ENCODE results near the gene THOC6. TPM values are rescaled to one million over a fixed set of nuclear protein-coding genes. Genes with fewer than 3 reads are reported as not detected.

Gene THOC6
- total RNA-seq, 1 donor from 2014 or later, result 68.0 TPM

- Mint-ChIP-seq H3K4me1 (no peaks in the 10 kb centered on the region), H3K27me3 (ENCODE audit: low read depth) (no peaks in the 10 kb centered on the region), H3K9me3 (no peaks in the 10 kb centered on the region), H3K36me3 (ENCODE audit: low read depth) (no peaks in the 10 kb centered on the region), H3K4me3 (no peak overlapping the region), H3K27ac (ENCODE audit: unreplicated experiment) (no peak overlapping the region)
- no peak for DNase-seq (ENCODE audit: low read depth, low spot score)
- no peak for TF ChIP-seq CTCF (conservative IDR thresholded peaks at IDR 0.05)
These were observed 31.3 kb upstream of the THOC6 start for GRCh38 chr16:2992383-2993081.

DNA sequence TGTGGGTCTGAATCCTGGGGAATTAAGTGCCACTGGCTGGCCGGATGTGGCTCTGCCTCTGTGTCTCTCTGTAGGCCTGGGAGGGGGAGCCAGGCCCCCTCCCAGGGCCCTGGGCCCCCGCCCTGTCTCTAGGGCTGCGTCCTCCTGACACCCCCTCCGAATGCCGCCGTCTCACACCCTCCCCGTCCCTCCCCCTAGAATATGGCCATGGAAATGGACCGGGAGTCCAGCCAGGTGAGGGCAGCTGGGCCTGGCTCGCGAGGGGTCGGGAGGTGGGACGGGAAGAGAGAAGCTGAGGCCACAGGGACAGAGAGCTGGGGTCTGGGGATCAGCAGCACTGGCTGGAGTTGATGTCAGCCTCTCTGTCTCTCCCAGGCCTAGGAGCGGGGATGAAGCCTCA is 27.5 kb upstream of the THOC6 start:
- TF ChIP-seq CTCF (conservative IDR thresholded peaks at IDR 0.05), result no peak
- DNase-seq (ENCODE audit: low read depth, low spot score), result no peak
- Mint-ChIP-seq H3K9me3 (no peaks in the 10 kb centered on the region), H3K36me3 (ENCODE audit: low read depth) (no peaks in the 10 kb centered on the region), H3K27me3 (ENCODE audit: low read depth) (peaks cover 9% of the 10 kb centered on the region), H3K4me3 (no peak overlapping the region), H3K4me1 (no peaks in the 10 kb centered on the region), H3K27ac (ENCODE audit: unreplicated experiment) (no peak overlapping the region)

DNA sequence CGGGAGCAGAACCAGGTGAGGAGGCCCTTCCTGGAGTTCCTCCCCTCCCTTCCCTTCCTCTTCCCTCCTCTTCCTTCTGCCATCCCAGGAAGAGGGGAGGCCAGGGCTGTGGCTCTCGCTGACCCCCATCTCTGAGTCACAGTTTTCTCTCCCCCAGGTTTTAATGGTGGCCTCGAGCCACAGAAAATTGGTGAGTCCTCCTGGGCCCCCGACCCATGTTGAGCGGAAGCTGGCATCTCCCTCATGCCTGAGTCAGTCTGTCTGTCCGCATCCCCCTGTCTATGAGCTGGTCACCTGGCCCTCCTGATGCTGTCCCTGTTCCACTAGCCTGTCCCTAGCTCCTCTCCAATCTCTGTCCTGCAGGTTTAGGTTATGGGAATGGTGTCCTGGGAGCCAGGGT is 23.9 kb upstream of the THOC6 start:
- no peaks in the 10 kb centered on the region for H3K4me1 Mint-ChIP-seq
- no peaks in the 10 kb centered on the region for H3K9me3 Mint-ChIP-seq
- TF ChIP-seq CTCF (conservative IDR thresholded peaks at IDR 0.05), result no peak
- H3K27me3 Mint-ChIP-seq (ENCODE audit: low read depth), result peaks cover 29% of the 10 kb centered on the region
- no peak overlapping the region for H3K4me3 Mint-ChIP-seq
- no peaks in the 10 kb centered on the region for H3K36me3 Mint-ChIP-seq (ENCODE audit: low read depth)
- H3K27ac Mint-ChIP-seq (ENCODE audit: unreplicated experiment), result no peak overlapping the region
- no peak for DNase-seq (ENCODE audit: low read depth, low spot score)

DNA sequence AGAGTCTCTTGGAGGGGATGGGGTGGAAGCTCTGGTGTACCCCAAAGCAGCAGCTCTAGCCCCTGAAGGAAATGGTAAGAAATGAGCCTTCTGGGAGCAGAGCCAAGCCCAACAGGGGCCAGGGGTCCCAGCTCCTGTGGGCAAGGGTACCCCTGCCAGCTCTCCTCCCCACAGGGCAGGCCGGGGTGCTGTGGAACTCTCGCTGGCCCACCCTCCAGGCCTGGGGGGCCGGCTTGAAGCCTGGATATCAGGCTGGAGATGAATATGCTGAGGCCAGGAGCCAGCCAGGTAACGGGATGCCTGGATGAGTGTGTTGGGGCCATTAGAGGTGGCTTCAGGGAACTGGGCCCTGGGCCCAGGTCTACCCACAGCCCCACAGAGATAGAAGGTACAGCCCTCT is 23.3 kb upstream of the THOC6 start:
- DNase-seq (ENCODE audit: low read depth, low spot score), result no peak
- H3K27ac Mint-ChIP-seq (ENCODE audit: unreplicated experiment), result no peak overlapping the region
- no peak for TF ChIP-seq CTCF (conservative IDR thresholded peaks at IDR 0.05)
- H3K9me3 Mint-ChIP-seq, result no peaks in the 10 kb centered on the region
- no peaks in the 10 kb centered on the region for H3K4me1 Mint-ChIP-seq
- peaks cover 35% of the 10 kb centered on the region for H3K27me3 Mint-ChIP-seq (ENCODE audit: low read depth)
- H3K4me3 Mint-ChIP-seq, result no peak overlapping the region
- H3K36me3 Mint-ChIP-seq (ENCODE audit: low read depth), result no peaks in the 10 kb centered on the region

- DNase-seq (ENCODE audit: low read depth, low spot score), result no peak
- Mint-ChIP-seq H3K9me3 (no peaks in the 10 kb centered on the region), H3K4me3 (peak overlapping the region; percentile 44), H3K27ac (ENCODE audit: unreplicated experiment) (no peak overlapping the region), H3K27me3 (ENCODE audit: low read depth) (peaks cover 43% of the 10 kb centered on the region), H3K36me3 (ENCODE audit: low read depth) (no peaks in the 10 kb centered on the region), H3K4me1 (no peaks in the 10 kb centered on the region)
- TF ChIP-seq CTCF (conservative IDR thresholded peaks at IDR 0.05), result no peak
These were observed 22.5 kb upstream of the THOC6 start for GRCh38 chr16:3001316-3001715.
